Ramos (cell line): Measurements from ENCODE around the gene NEO1.
"Not testable (repeated sequence)": the region's sequence is repeated elsewhere in the genome, so short reads cannot be mapped to it uniquely, and the experiment has no call there.

ENCODE experiments used
- in situ Hi-C: fragments of 300-500 bp; cut with MboI; formaldehyde crosslinking; loops from one replicate; pipeline ENCODE4 v1.14.3; 2022; ENCODE audit warnings: low sequenced_read_pairs; ENCODE audit not compliant: unreplicated experiment

Gene NEO1

DNA sequence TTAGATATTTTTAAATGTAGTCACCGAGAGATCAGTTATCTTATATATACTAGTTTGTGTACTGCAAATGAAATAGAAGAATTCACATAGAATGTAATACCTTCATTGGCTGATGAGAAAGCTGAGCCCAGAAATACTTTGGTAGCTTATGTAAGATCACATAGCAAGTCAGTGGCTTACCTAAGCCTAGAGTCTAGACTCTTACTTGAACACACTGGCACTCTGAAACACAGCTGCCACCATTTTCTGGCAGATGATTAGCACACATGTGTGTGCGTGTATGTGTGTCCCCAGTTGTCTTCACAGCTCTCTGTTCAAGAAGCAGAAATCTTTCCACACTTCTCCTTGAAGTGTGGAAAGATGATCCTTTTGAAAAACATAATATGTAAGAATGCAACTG is 124.3 kb downstream of the NEO1 start:
- in situ Hi-C loops: no loop called here

DNA sequence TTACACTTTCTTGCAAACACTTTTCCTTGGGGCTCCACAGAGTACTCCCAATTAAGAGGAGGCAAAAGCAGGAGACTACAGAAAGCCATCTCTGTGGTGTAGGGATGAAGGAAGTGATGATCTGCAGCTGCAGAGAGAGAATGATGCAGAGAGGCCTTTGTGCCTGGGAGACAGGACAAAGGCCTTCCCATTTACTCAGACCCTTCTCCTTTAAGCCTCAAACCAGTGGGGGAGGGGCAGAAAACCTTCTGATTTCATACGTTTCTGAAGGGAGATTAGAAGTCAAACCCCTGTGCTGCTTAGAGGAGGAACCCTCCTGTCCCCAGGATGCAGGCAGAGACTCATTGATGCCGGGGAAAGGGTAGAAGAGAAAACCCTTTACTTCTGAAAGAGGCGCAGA is 130.8 kb downstream of the NEO1 start:
- in situ Hi-C loops: no loop called here

DNA sequence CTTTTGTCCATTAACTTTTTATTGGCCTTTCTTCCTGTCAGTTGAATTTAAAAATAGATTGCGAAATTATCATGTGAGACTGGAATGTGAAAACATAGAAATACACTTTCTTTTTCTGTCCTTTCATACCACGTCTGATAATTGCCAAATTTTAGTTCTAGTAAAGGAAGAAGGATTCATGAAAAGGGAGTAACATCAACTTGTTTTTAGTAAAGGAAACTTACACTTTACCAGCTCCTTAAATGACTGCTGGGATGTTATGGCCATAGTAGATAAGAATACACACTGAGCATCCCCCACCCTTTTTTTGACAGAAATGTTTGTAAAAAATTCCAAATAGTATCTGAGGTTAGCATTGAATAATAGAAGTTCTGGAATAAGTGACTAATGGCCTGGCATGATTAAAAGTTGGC is 137.9 kb downstream of the NEO1 start:
- in situ Hi-C loops: no loop called here

DNA sequence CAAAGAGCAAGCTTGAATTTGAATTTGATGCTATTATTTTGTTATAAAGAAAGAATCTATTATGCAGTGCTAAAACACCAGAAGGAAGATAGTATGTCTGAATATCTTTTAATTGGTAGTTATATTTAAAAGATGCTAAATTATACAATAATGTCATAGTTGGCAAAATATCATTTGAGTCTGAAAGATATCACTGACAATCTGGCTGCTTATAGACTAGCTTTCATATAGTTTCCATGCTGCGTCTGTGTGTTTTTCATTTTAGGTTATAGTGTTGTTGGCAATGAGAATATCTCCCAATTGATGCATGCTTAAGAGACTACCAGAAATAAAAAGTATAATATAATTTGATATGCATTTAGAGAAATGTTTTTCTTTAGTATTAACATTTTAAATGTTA is 142.9 kb downstream of the NEO1 start:
- in situ Hi-C loops: no loop called here

DNA sequence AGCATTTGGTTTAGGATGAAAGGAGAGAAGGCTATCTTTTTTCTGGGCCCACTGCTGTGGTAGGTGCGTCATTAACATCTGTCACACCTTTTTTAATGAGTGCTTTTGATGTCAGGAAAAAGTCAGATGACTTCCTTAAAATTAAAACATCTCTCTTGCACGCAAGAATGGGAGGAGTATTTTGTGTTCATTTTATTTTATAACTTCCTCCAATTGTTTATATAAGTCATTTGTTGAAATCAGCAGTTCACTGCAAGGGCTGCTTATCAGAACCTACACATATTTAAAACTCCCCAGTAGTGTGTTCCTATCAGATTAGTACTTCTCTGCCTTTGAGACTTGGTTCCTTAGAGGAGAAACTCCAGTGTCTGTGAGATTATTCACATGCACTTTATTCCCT is 143.8 kb downstream of the NEO1 start:
- in situ Hi-C loops: no loop called here

DNA sequence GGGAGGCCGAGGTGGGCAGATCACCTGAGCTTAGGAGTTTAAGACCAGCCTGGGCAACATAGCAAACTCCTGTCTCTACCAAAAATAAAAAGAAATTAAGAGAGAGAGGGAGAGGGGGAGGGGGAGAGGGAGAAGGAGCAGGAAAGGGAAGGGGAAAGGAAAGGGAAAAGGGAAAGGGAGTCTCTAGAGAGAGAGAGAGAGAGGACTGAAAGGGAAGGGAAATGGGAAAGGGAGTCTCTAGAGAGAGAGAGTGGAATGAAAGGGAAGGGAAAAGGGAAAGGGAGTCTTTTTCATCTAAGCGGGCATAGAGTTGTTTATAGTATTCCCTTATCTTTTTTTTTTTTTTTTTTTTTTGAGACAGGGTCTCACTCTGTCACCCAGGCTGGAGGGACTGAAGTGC is 148.1 kb downstream of the NEO1 start:
- in situ Hi-C loops: no loop called here

DNA sequence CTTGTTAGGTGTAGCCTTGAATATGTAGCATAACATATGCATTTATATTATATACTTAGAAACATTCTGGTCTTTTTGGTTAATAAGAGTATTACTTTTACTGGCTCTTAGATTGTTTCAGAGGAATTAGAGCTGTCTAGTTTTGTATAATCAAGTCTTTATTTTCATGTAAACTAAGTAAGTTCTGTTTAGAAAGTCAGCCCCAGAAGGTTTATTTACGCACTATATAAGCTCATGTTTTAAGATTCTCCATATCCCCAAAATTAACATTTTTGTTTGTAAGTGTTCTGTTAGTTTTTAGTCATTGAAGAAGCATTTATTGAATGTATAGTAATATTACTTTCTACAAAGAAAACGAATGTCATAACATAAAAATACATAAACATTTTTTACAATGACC is 158.4 kb downstream of the NEO1 start:
- in situ Hi-C loops: no loop called here

DNA sequence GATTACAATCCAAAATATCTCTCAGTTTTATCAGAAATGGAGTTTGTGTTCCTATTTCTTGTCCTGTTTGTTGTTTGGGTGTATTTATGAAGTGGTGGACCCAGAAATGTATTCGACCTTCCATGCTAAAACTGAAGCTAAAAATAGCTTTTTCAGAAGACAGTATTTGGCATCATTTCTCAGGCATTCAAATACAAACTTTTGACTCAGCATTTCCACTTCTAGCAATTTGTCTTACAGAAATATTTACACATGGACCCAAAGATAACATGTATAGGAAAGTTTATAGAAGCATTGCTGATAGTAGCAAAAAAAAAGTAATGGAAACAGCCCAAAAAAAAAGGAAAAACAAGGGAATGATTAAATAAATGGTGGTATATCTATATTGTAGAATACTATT is 160.2 kb downstream of the NEO1 start:
- in situ Hi-C loops: no loop called here

DNA sequence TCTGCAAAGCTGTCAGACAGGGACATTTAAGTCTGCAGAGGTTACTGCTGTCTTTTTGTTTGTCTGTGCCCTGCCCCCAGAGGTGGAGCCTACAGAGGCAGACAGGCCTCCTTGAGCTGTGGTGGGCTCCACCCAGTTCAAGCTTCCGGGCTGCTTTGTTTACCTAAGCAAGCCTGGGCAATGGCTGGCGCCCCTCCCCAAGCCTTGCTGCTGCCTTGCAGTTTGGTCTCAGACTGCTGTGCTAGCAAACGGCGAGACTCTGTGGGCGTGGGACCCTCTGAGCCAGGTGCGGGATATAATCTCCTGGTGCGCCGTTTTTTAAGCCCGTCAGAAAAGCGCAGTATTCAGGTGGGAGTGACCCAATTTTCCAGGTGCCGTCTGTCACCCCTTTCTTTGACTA is 169.2 kb downstream of the NEO1 start:
- in situ Hi-C loops: not testable (repeated sequence)

DNA sequence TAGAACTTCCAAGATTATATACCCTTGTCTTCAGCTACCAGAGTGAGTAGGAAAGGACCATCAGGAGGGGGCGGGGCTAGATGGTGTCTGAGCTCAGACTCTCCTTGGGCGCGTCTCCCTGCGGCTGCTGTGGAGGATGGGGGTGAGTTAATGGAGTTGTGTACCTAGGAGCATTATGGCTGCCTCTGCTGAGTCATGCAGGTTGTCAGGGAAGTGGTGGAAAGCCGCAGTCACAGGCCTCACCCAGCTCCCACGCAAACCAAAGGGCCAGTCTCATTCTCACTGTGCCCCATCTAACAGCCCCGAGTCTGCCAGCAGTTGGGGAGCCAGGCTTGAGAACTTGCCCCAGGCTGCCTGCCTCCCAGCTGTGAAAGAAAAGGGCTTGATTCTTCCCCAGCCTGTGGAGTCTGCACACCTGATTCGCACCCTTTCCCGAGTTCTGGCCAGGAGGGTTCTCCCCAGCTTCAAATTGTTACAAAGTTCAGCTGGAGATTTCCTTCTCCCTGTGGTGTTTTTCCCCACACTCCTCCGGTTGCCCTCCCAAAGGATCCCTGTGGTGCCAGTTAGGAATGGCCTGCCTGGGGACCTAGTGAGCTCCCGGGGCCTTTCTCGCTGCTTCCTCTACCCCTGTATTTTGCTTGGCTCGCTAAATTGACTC is 173.2 kb downstream of the NEO1 start:
- in situ Hi-C loops: no loop called here

DNA sequence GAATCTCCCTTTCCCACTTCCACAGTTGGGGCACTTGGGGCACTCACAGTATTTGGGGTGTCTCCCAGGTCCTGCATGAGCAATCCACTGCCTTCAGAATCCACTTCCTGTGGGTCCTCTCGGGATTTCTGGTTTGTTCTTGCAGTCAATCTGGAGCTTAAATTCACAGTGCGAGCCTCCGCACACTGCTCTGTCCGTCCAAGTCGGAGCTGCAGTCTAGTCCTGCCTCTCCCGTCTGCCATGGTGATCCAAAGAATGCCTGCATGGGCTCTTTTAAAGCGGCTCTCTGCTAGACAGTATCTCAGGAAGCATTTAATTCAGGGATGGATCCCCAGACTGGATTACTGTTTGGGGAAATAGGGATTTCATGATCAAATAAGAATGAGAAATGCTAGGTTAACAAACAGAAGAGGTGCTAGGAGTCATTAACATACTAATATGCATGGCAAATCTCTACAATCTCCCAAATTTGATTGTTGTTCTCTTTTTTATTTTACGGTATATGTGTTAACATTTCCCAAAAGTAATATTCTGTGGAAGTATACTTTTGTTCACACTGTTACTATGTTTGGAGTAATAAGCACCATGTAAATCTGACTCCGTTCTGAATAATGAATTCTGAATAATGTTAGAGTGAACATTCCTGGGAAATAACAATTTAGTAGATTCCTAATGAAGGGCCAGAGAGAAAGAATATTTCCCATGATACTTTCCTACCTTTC is 174.0 kb downstream of the NEO1 start:
- in situ Hi-C loops: no loop called here

DNA sequence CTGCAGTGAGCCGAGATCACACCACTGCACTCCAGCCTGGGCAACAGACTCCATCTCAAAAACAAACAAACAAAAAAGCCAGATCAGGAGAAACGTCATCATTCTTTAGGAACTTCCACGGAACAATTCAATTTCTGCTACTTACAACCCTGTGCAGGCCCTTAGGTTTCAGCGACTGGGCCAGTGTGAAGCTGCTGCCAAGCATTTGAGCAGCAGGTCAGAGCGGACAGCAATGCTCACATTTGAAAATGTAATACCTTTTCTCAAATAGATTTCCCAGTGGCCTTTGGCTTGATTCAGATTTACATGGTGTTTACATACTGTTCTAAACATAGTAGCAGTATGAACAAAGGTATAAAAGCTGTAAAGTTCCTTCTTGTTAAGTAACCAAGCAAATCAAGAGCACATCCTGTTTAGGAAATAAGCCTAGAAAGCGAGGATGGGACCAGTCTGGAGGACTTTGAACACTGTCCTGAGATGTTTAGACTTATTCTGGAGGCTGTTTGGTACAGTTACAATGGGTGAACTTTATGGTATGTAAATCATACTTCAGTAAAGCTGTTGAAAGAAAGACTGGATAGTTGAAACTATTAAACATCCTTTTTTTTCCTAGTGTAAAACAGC is 175.3 kb downstream of the NEO1 start:
- in situ Hi-C loops: no loop called here

DNA sequence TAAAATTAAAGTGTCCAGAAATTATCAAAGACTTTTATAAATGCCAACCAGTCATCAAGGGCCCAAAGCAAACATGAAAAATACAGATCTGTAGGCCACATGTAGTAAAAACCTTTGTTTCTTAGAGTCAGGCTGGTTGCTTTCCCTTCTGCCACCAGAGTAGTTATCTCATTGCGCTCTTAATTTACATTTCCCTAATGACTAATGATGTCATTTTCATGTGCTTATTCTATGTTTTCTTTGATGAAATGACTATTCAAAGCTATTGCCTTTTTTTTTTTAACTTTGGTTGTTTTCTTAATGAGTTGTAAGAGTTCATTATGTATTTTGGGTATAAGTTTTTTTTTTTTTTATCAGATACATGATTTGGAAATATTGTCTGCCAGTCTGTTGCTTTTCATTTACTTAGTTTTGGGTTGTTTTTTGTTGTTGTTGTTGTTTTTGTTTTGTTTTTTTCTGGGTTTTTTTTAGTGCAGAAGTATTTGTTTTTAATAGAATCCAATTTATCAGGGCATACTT is 175.9 kb downstream of the NEO1 start:
- in situ Hi-C loops: no loop called here

DNA sequence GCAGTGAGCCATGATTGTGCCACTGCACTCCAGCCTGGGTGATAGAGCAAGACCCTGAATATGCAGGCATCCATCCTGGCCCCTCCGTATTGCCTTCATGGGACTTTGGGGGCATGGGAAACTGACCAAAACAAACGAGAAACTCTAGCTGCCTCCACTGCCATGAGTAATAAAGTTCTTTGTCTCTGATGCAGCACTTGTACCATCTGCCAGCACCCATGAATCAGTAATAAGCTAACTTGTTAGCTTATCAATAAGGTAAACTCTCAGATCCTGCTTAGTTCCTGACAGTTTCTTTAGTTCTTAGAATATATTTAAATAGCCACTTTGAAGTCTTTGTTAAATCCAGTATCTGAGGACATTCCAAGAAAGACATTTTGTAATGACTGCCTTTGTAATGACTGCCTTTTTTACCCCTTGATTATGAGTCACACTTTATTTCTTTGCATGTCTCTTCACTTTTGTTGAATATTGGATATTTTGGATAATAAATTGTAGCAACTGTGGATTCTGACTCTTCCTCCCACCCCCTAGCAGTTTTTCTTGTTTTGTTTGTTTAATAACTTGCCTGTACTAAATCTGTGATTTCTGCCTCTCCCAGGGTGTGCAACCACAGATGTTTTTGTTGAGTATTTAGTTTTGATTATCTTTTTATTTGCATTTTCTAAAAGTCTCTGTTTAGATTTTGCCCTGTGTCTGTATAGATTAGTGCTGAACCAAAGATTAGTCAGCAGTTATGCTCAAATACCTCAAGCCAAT is 179.6 kb downstream of the NEO1 start:
- in situ Hi-C loops: no loop called here

DNA sequence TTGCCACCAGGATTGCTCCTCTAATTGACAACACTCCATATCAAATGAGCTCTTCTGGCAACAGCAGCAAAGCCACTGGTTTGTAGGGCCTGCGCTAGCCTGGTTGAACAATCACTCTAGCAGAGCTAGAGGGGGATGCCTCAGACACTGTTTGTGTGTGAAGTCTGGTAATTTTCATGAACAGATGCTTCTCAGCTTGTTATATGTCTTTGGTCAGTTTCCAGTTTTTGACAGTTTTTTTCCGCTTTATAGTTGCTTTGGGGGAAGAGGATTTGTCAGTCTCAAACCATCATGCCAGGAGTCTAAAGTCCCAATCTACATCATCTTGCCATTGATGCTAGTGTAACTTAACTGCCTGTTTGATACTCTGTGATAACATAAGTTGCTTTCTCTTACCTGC is 180.5 kb downstream of the NEO1 start:
- in situ Hi-C loops: no loop called here

DNA sequence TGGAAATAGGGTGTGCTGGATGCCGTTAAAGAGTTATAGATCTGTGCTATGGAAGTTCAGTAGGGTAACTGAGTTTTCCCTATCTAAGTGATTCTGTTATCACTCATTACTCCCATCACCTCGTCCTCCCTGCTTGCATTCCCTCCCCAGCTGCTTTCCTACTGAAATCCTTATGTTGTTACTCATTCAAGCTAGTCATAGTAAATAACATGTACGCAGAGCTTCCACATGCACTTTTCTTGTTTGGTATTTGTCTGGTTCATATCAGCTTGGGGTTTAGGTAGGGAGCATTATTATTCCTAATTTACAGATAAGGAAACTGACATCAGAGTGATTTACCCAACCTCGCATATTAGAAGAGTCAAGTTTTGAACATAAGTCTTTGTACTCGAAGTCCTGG is 181.4 kb downstream of the NEO1 start:
- in situ Hi-C loops: no loop called here

DNA sequence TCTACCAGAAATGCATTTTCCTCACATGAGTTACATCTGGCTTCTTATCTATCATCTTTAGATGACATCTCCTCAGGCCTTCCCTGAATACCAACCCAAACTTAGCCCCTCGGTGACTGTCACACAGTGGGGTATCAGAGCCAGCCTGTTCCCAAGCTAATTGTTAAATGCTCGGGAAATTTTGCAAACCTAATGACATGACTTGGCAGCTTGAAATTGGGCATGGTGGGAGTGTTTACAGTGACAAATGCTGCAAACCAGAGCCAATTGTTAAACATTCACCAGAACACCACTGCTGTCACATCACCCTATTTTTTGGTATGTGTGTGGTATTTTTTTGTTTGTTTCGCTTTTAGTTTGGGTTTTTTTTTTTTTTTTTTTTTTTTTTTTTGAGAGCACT is 185.6 kb downstream of the NEO1 start:
- in situ Hi-C loops: no loop called here

DNA sequence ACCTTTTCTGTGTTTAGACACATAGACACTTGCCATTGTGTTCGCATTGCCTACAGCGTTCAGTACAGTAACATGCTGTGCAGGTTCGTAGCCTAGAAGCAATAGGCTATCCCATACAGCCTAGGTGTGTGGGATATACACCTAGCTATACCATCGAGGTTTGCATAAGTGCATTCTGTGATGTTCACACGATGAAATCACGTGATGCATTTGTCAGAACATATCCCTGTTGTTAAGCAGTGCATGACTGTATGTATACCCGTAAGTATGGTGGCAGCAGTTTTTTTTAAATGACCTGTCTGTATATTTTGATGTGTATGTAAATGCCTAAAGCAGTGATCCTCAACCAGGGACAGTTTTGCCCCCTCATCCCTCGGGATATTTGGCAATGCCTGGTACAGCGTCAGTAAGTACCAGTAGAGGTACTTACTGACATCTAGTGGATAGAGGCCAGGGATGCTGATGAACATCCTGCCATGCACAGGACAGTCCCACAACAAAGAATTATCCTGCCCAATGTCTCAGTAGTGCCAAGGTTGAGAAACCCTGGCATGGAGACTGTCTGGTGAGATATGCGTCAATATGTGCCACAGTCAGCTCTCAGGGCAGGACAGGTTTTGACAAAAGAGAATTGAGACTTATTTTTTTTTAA is 187.4 kb downstream of the NEO1 start:
- in situ Hi-C loops: no loop called here

DNA sequence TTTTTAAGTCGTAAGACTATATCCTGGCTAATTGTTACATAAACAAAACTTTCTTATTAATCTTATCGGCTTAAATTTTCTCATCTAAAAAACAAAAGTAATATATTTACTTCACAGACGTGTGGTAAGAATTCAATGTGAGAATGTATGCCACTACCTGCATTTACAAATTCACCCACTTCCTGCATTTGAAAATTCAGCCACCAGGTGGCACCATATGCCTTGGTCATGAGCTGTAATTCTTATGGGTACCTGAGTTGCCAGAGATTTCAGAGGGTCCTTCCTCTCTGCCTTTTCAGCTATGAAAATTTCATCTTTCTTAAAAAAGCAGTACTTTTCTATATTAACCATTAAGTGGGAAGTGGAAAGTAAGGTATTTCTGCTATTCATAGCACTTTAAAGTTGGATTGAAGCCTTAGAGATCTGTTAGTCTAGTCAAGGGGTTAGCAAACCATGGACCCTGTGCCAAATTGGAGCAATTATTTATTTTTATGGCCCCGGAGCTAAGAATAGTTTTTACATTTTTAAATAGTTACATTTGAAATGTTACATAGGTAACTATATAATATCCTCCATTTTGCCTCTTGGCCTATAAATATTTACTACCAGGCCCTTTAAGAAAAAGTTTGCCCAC is 188.7 kb downstream of the NEO1 start:
- in situ Hi-C loops: no loop called here

DNA sequence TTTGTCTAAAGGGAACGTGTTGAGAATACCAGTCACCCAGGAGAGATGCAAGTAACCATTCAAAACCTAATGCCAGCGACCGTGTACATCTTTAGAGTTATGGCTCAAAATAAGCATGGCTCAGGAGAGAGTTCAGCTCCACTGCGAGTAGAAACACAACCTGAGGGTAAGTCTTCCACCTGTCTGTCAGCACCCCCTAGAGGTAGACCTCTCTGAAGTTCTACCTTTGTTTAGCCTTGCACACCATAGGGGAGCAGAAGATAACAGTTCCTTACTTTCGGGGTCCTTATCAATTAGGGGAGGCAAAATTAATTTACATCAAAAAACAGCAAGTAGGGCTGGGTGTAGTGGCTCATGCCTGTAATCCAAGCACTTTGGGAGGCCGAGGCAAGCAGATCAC is 192.1 kb downstream of the NEO1 start:
- in situ Hi-C loops: no loop called here
